Stimulated activated CD4-positive, alpha-beta T cell treated with anti-CD3 and anti-CD28 coated beads, Interleukin-4, amount 100 ng/mL, for 4 hours (primary cell): Measurements from ENCODE around the gene CNOT6L.
"Not testable (repeated sequence)": the region's sequence is repeated elsewhere in the genome, so short reads cannot be mapped to it uniquely, and the experiment has no call there.

ENCODE experiments used
- DNase-seq, 2 experiments: peaks; one replicate each; pipeline ENCODE4 v3.0.0-alpha.2; 2020

Gene CNOT6L

DNA sequence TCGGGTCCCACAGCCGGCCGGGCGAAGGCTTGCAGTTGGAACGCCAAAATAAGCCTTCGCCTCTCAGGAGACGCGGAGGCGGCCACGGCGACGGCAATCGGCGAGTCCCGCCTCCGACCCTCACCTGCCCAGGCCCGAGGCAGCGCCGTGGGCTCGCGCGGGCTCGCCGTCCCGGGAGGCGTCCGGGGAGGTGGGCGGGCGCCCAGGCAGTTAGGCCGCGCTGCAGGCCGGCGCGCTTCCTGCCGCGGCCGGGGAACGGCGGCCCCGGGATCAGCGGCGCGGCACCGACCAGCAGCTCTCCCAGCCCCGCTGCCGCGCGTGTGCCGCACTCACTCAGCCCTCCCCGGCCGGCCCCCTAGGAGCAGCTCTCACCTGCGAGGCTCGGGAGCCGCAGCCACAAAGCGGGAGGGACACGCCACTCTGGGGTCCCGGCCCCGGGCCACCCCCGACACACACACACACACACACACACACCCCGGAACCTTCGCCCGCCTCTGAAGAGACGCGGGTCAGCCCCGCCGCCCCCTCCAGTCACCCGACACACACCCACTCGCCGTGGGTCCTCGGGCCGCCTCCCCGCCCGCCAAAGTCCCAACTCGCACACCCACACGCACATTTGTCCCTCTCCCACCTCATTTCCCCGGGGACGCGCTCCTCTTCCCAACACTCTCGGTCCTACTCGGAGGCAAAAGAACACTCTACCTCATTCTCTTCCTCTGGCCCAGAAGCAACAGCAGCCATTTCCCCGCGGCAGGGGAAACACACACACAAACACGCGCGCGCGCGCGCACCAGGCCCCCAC is at the start of gene CNOT6L:
CNOT6L (minus strand) TSS at position 767 of the 802 bp plus-strand sequence; CDS start at position 707, 60 bp downstream.
- peak; percentile 45 to 78 for DNase-seq

DNA sequence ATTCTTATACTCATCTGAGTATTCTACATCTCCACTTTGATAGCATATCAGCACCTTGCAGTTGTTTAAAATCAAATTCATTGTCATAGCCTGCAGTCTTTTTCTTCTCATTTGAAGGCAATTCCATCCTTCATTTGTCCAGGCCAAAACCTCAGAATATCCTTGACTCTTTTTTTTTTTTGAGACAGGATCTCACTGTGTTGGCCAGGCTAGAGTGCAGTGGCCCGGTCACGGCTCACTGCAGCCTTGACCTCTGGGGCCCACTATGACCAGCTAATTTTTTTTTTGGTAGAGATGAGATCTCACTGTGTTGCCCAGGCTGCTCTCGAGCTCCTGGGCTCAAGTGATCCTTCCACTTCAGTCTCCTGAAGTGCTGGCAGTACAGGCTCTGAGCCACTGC is 46.1 kb upstream of the CNOT6L start:
- no peak for DNase-seq

DNA sequence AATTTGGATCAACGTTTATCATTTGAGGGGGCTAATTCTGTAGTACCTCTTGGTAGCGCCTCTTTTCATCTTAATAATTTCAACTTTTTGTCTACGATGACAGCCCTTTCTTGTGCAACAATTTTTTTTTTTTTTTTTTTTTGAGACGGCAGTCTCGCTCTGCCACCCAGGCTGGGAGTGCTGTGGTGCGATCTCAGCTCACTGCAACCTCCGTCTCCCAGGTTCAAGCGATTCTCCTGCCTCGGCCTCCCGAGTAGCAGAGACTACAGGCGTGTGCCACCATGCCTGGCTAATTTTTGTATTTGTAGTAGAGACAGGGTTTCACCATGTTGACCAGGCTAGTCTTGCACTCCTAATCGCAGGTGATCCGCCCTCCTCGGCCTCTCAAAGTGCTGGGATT is 44.2 kb upstream of the CNOT6L start:
- not testable (repeated sequence) for DNase-seq

DNA sequence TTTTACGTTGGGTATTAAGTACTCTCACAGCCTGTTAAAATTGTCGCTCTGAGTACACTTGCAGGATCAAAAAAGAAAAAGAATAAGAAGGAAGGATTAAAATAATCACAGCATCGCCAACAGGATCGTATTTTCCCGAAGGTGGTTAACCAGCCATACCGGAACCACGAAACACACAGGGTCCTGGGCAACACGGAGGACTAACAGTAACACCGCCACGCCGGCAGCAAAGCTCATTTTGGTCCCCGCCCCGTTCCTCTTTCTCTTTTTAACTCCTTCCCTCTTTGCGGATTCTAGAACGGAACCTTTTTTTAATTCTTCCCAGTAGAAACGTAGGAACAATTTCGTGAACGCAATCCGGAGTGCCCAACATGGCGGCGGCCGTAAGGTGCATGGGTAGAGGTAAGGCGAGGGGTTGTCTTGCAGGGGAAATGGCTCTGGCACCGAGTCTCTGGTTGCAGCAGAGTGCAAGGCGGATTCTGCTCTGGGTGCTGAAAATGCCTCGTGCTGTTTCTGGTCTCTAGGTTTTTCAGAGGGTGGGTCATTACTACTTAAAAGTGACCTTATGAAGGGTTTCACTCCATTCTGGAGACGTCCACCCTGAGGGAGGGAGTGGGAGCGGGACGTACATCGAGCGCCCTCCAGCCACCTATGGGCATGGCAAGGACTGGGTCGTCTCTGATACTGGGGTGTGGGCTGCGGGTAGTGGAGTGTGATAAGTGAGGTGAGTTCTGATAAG is 43.5 kb upstream of the CNOT6L start, which contains the start of gene MRPL1:
MRPL1 (plus strand) TSS at position 353 of the 739 bp plus-strand sequence; CDS start at position 372, 19 bp downstream.
- DNase-seq: peak; percentile 74 to 87

DNA sequence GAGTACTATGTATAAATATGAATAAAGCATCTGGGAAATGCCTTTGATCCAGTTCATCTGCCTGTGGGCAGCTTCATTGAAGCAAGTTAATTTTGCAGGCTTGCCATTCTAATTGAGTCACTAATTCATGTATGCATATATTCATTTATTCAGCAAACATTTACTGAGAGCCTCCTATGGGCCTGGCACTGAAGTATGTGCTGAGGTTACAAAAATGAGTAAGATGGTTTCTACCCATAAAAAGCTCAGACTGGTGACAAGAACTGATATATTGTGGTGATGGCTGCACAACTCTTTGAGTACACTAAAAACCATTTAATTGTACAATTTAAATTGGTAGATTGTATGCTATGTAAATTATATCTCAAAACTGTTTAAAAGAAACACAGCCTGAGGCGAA is 42.3 kb upstream of the CNOT6L start:
- no peak for DNase-seq

DNA sequence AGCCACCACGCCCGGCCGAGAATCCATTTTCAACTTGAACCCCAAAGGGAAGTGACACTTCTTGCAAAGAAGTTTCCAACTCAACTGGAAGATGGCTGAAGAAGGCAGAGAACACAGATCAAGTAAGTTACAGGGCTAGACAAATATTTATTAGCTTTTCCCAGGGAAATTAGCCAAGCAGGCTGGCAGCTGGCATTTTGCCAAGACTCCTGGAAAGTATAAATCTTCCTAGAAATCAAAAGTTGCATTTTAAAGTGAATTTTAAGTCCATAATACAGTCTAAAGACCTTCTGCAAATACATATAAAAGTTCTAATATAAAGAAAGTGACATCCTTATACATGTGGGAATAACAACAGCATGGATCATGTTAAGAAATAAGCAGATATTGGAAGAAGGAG is 40.1 kb upstream of the CNOT6L start:
- DNase-seq: no peak

DNA sequence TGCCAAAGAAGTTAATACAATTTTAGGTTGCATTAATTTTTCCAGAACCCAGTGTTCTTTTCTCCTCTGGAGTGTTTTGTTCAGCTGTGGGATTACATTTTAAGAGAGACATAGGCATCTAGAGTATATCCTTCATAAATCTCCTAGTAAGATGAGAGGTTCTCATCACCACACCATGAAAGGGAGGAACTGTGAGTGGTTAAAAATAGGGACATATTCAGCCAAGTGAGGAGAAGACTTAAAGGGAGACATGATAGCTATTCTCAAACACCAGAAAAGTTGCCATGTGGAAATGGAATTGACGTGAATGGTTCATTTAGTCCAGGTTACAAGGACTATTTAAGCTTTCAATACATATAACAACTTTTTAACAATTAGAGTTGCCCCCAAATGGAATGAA is 37.0 kb upstream of the CNOT6L start:
- DNase-seq: no peak

DNA sequence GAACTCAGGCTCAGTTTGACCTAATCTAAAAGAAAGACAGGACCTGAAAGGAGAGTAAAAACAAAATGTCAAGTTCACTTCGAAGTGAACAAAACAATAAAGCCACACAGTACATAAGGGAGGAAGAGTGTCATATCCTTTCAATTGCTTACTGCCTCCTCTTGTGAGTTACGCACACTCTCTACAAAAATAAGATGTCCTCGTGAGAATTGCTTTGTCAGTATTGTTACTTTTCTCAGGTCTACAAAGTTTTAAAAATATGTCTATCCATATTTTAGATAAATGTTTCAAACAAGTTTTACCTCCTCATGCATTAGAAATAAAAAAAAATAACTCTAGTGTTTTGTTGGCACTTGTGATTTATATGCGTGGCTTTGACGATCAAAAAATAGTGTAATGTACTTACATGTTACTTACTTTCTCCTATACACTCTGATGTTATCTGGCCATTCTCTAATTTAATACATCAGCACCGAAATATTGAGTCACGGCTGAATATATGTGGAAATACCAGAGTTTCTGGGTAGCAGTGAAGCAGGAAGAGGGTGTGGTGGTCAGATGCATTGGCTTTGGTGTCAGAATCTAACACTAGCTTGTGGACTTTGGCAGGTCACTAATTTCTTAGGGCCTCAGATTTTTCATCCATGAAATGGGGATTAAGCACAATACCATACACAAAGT is 35.4 kb upstream of the CNOT6L start:
- peak in 1 of 2 experiments; percentile 4 for DNase-seq

DNA sequence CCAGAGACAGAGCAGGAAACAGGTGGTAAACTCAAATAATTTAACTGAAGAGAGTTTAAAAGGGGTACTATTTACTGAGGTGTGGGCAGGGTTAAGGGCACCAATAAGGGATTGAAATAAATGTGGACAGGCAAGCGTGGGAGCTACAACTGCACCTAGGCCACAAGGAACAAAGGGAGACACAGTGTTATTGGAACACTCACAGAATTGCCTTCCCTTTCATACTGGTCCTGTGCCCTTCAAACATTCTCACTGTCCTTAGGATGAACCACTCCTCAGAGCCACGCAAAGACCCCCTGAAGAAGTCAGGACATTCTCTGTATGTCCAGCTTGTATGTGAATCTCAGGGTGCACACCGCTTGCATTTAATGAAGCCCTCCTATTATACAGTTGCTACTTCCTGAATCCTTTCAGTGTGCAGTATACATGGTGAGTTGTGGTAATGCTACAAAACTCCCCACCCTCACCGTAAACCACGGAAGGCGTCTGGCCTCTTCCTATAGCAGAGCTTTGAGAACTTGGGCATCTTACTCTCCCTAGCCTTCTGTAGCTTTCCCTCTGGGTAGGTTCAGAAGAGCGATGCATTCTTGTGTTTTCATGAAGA is 33.8 kb upstream of the CNOT6L start:
- peak; percentile 22 to 54 for DNase-seq

DNA sequence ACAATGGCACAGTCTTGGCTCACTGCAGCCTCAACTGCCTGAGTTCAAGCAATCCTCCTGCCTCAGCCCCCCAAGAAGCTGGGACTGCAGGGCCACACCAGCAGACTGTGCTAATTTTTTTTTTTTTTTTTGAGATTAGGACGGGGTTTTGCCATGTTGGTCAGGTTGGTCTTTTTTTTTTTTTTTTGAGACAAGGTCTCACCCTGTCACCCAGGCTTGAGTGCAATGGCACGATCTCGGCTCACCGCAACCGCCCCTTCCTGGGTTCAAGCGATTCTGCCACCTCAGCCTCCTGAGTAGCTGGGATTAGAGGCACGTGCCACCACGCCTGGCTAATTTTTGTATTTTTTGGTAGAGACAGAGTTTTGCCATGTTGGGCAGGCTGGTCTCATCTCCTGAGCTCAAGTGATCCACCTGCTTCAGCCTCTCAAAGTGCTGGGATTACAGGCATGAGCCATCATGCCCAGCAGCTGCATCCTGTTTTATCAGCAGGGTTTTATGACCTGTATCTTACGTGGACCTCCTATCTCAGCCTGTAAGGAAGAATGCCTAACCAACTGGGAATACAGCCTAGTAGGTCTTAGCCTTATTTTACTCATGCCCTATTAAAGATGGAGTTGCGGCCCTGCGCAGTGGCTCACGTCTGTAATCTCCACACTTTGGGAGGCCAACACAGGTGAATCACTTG is 30.3 kb upstream of the CNOT6L start:
- DNase-seq: no peak

DNA sequence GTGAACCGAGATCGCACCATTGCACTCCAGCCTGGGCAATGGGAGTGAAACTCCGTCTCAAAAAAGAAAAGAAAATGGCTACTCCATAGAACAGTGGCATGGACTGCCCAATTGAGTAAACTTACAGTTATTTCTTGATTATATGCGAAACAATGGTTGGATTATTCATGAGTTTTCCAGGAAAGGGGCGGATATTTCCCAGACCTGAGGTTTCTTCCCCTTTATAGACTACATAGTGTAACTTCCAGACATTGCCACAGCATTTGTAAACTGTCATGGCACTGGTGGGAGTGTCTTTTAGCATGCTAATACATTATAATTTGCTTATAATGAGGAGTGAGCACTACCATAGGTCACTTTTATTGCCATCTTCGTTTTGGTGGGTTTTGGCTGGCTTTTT is 29.3 kb upstream of the CNOT6L start:
- no peak for DNase-seq

DNA sequence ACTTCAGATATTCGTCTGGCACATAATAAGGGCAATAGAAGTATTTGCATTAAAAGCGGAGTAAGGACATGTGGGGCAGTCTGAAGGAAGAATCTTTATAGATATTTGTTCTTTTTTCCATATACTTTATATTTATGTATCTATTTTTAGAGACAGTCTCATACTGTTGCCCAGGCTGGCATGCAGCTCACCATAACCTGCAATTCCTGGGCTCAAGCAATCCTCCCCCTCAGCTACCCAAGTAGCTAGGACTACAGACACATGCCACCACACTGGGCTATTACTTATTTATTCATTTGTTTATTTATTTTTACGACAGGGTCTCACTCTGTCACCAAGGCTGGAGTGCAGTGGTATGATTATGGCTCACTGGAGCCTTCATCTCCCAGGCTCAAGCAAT is 26.8 kb upstream of the CNOT6L start:
- no peak for DNase-seq

DNA sequence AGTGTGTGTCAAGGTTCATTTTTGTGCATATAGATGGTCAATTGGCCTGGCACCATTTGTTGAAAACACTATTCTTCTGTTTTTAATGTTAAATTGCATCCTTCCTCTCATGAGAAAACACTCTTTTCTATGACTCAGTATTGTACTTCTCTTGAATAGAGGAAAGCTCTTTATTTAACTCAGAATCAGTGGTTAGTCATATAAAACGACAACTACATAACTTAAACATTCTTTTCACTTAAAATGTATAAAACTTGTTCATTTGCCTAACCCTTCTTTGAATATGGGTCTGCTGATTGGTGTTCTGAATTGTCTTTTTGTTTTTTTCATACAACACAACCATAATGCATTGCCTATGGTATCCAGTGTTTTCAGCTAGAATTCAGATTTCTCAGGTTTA is 26.2 kb upstream of the CNOT6L start:
- no peak for DNase-seq

DNA sequence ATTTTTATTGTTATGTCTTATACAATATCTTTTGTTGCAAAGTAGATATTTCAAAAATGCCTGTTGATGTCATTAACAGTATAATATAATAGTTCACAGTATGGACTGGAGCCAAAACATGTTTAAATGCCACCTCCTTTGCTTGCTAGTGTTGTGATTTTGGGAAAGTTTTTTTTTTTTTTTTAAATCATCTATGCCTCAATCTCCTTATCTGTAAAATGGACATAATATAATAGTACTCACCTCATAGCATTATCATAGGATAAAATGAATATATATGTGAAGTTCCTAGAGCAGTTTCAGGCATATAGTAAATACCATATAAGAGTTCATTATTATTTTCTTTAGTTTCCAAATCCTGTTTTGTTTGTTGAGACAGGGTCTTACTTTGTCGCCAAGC is 25.2 kb upstream of the CNOT6L start:
- no peak for DNase-seq

DNA sequence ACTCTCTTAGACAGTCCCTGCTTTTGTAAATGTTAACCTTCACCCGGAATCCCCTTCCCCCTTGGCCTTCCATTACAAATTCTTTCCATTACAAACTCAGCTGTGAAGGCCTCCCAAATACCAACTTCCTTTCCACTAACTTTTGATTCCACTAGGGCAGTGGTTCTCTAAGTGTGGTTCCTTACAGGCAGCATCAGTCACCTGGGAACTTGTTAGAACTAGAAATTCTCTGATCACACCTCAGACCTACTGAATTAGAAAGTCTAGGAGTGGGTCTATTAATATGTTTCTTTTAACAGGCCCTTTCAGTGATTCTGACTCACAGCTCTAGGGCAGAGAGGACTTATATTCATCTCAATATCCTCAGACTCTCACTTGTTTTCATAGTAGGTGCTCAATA is 24.5 kb upstream of the CNOT6L start:
- DNase-seq: no peak

DNA sequence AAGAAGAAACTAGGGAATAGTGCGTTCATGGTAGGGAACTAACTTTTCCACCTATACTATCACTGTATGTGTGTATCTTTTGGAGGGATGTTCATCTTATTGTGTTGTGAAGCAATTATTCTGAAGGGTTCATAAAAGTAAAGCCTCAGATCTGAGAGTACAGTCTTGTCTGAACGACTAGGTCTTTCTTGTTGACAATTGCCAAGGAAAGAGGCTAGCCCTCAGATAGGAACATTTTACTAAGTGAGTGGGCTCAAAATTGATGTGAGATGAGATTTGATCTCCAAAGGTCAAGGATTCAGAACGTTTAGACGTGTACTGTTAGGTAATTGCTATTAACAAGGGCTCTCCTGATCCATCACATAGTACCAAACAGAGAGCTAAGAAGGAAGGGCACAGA is 15.2 kb upstream of the CNOT6L start:
- DNase-seq: no peak

DNA sequence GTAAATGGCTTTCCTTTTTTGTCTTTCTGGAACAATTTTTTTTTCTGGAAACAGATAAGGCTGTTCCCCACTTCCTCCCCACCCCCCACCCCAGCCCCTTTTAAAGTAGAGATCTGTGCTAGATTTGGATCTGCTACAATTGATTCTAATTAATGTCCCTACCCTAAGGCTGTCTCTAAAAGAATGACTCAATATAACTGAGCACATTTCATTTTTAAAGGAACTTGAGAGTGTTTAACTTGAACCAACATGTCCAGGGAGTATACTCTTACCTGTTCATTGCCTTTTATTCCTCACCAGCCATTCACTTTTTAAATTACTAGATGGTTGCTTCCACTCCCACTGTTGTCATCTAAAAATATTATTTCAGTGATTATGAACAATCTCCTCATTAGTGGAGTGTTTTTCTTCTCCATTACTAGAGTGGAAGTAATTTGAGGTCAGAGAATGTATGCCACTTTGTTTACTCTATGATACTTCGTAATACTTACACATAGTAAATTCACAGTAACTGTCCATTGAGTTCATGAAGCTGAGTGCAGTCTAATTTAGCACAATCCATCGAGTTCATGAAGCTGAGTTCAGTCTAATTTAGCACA is 14.1 kb upstream of the CNOT6L start:
- DNase-seq: no peak

DNA sequence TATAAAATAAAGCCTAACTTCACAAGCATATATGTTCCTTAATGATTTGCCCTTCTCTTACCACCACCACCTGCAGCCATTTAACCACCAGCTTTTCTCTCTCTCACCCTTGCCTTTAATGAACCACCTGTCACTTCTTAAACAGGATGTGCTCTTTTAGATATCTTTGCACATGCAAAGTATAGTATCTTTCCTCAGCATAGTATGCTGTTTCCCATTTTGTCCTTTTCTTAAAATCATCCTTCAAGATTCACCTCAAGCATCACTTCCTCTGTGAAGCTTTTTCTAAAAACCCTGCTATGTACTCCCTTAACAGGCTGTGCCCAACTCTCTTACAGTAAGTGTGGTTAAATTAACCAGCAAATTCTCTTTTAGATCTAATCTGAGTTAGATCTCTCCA is 8.2 kb upstream of the CNOT6L start:
- DNase-seq: no peak

DNA sequence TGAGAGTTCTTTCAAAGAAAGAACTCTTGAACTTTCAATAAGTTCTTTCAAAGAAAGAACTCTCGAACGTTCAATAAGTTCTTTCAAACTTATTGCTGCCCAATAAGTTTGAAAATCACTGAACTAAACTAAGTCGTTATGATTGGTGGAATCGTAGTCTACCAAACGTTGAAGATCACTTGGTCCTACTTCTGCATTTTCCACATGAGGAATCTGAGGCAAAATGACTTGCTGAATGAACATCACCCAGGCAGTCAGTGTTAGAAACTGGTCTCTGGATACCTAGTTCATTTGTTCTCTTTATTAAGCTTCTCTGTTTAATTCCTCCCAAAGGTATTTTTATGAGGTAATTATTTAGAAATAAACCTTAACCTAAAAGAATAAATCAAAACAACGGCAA is 7.1 kb upstream of the CNOT6L start:
- DNase-seq: no peak

DNA sequence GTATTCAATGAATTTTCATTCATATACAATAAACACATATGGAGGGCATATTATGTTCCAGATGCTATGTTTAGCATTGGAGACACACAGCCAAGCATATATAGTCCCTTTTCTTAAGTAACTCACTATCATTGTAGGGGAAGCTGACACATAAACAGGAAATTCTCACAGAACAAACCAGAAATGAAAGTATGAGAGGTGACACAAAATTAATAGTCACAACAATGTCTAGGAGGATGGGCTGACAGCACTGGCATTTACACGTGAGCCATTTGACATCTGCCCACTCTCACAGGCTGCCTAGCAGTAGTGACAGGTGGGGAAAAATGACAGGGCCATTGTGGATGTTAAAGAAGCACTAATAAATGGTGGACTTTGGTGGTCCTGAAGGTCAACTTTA is 2.6 kb upstream of the CNOT6L start:
- peak; percentile 10 to 62 for DNase-seq

DNA sequence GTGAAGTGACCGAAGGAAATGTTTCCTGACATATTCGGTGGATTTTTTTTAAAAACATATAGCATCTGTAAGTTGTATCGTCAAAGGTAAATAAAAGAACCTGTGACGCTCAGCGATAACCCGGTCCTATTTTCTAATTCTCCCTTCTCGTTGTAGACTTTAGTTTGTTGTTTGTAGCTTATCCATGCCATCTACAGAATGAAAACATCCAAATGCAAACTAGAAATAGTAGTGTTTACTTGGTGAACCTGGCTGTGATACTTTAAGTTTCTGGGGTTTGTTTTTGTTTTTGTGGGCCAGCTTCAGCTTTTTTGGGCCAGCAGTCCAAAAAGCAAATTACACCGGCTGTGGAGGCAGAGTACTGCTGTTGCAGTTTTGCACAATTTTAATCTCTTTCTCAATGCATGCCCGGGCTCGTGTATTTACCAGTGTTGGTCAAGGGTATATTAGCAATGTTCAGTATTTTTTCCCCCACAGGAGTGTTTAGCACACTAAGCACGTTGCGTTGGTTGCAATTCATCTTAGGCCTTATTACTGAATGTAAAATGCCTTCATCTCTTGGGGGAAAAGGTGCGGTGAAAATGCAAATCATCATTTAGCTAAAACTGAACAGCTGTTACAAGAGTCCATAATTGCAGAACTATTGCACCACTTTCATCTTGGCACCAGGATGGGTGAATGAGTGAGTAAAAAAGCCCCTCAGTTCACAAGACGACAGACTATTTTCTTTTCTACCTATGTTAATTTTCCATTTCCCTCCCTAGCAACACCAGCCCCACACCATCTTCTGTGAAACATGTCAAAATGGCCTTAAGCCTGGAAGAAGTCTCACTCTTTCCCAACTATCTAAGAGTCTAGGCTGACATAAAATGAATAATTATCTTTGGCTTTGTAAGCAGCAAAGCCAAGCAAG is 1.7 kb upstream of the CNOT6L start:
- DNase-seq: no peak
